ENCODE data around the gene PPWD1. TPM values are rescaled to one million over a fixed set of nuclear protein-coding genes. Genes with fewer than 3 reads are reported as not detected.

PPWD1 gene
- polyA plus RNA-seq, 1 of the 3 experiments (the other 2 are of a cell fraction), result 6.0 TPM

GRCh38 chr5:65624571-65625555 is 61.8 kb downstream of the PPWD1 start, which contains the start of the genes SHLD3 and TRAPPC13:
SHLD3 (plus strand) TSS chr5:65625027; CDS start chr5:65629588, 4,561 bp downstream.
TRAPPC13 (plus strand) TSS chr5:65625027; CDS start chr5:65625061, 34 bp downstream.
- peak within 1 kb of the TSS; percentile 89 for H3K4me2 ChIP-seq
- no peaks in the 10 kb centered on the region for H3K9me2 ChIP-seq
- no peaks in the 10 kb centered on the region for H3K9me3 ChIP-seq
- peak within 1 kb of the TSS; percentile 78 to 97 for H3K4me3 ChIP-seq (ENCODE audit: low read depth in 2 of 2, low read length in 1 of 2)
- peak; percentile 73 for DNase-seq
- H3K9ac ChIP-seq, result peak within 1 kb of the TSS; percentile 77
- under 1% methylated on average over 34 of the region's 36 CpGs for WGBS (ENCODE audit: low lambda C conversion rate)
- CTCF ChIA-PET, result interaction anchor here (1.3 kb wide), 1 partner anchor 17 kb away, joined by 3 read pairs; no protein-coding TSS in a partner anchor
- TF ChIP-seq NFIC (IDR thresholded peaks at IDR 0.05; ENCODE audit: borderline replicate concordance) (no peak), USF1 (IDR thresholded peaks at IDR 0.05; ENCODE audit: borderline replicate concordance, low read depth) (no peak), GABPA (IDR thresholded peaks at IDR 0.05; ENCODE audit: low read depth) (peak; percentile 85), JUND (IDR thresholded peaks at IDR 0.05) (no peak), EZH2phosphoT487 (IDR thresholded peaks at IDR 0.05; ENCODE audit: borderline replicate concordance, low read depth) (no peak), EP300 (IDR thresholded peaks at IDR 0.05; ENCODE audit: borderline replicate concordance in 1 of 2, low read depth in 1 of 2, low read length in 1 of 2) (no peak), POLR2AphosphoS5 (IDR thresholded peaks at IDR 0.05; ENCODE audit: low read depth, low read length) (peak; percentile 65), CHD2 (IDR thresholded peaks at IDR 0.05; ENCODE audit: low read length, partially characterized antibody) (peak; percentile 84), MAX (IDR thresholded peaks at IDR 0.05; ENCODE audit: low read depth) (peak; percentile 84), CTCF (IDR thresholded peaks at IDR 0.05) (peak; percentile 19; the same call in 1 of the 2 replicates), ELF1 (IDR thresholded peaks at IDR 0.05) (peak; percentile 55), REST (IDR thresholded peaks at IDR 0.05; ENCODE audit: low read depth, low read length) (peak; percentile 67; the same call in 1 of the 2 replicates), TAF1 (IDR thresholded peaks at IDR 0.05; ENCODE audit: borderline replicate concordance, low read depth, low read length) (no peak; the same call in none of the 2 replicates), RAD21 (IDR thresholded peaks at IDR 0.05; ENCODE audit: low read length) (no peak), YY1 (IDR thresholded peaks at IDR 0.05; ENCODE audit: low read depth) (peak; percentile 85), NRF1 (IDR thresholded peaks at IDR 0.05; ENCODE audit: low read depth, low read length) (no peak), MEF2A (IDR thresholded peaks at IDR 0.05; ENCODE audit: borderline replicate concordance, low read depth) (no peak), ZBTB33 (IDR thresholded peaks at IDR 0.05; ENCODE audit: borderline replicate concordance, low read depth) (peak; percentile 89), SMC3 (IDR thresholded peaks at IDR 0.05; ENCODE audit: low read depth, low read length) (no peak)
- H3K36me3 ChIP-seq (replicated peaks in 1 of 2; ENCODE audit: control insufficient read depth in 1 of 2, insufficient read depth in 2 of 2, low read length in 1 of 2), result peaks cover 9 to 18% of the 10 kb centered on the region in 2 experiments
- H3F3A ChIP-seq (replicated peaks; ENCODE audit: insufficient read depth), result peaks cover 2% of the 10 kb centered on the region
- POLR2A ChIA-PET, result interaction anchor here (1.0 kb wide), 1 partner anchor 515 kb away, joined by 4 read pairs; no protein-coding TSS in a partner anchor
- peaks cover 0 to 13% of the 10 kb centered on the region in 2 experiments; a peak in 2 of 4 replicates for H3K4me1 ChIP-seq (ENCODE audit: control insufficient read depth in 1 of 2, insufficient read depth in 2 of 2, low read depth in 1 of 2, low read length in 1 of 2)
- peak within 1 kb of the TSS; percentile 90 to 96 for H3K27ac ChIP-seq (ENCODE audit: low read depth in 2 of 2, low read length in 1 of 2)
- H2AFZ ChIP-seq (ENCODE audit: low read depth), result peak within 1 kb of the TSS; percentile 82
- no peaks in the 10 kb centered on the region for H3K27me3 ChIP-seq (ENCODE audit: insufficient read depth)
- peaks cover 92% of the 10 kb centered on the region for H3K79me2 ChIP-seq (ENCODE audit: insufficient read depth)
- H4K20me1 ChIP-seq (ENCODE audit: insufficient read depth), result no peaks in the 10 kb centered on the region; the same call in 1 of the 2 replicates
